Lower lobe of right lung (tissue), 2 donors: ENCODE data around the gene WFDC1. TPM values are rescaled to one million over a fixed set of nuclear protein-coding genes. Genes with fewer than 3 reads are reported as not detected.

Source experiments
- ATAC-seq, 2 donors: fragments of 200-7000 bp; cut with Tn5 transposase; one replicate each; pipeline ENCODE4 v1.9.1; 2020 to 2022; ENCODE audit warnings: mild to moderate bottlenecking in 2 of 2, moderate library complexity in 2 of 2
- DNase-seq: peaks from one replicate; pipeline ENCODE4 v3.0.0-alpha.2; 2020
- H3K27ac ChIP-seq: fragments of 200-600 bp; one replicate; pipeline ENCODE4 v1.8.0; 2022
- H3K27me3 ChIP-seq: fragments of 200-600 bp; one replicate; pipeline ENCODE4 v1.8.0; 2022; ENCODE audit warnings: low read depth
- H3K36me3 ChIP-seq: fragments of 200-600 bp; one replicate; pipeline ENCODE4 v1.8.0; 2022; ENCODE audit warnings: mild to moderate bottlenecking
- H3K4me1 ChIP-seq: fragments of 200-600 bp; one replicate; pipeline ENCODE4 v1.8.0; 2022
- H3K4me3 ChIP-seq: fragments of 200-600 bp; one replicate; pipeline ENCODE4 v1.8.0; 2022; ENCODE audit warnings: mild to moderate bottlenecking
- H3K9me3 ChIP-seq: fragments of 200-600 bp; one replicate; pipeline ENCODE4 v1.8.0; 2022
- CTCF ChIP-seq: fragments of 200-600 bp; IDR thresholded peaks from one replicate; pipeline ENCODE4 v1.8.0; 2022; ENCODE audit warnings: antibody characterized with exemption, mild to moderate bottlenecking
- intact Hi-C: fragments of 100-400 bp; cut with DNase I; formaldehyde crosslinking; loops from one replicate; pipeline ENCODE4 v1.11.0; 2022
- long read RNA-seq: library from polyadenylated mRNA; unstranded; transcript quantifications from one replicate; pipeline ENCODE4 v2.0.0, GENCODE V29; 2021
- total RNA-seq: library from RNA; stranded (reverse); fragmentation: NEBNext Ultra II Directional; extraction: Animal tissue kit (Norgen Biotek cat#: 25700); gene quantifications from one replicate; pipeline ENCODE4 v1.2.1, GENCODE V29; 2021
- donor health status: DM: no; HTN: yes; CAD: no; lungs with severe emphysema.

The WFDC1 gene
- total RNA-seq, result 18.0 TPM
- long read RNA-seq, transcript WFDC1-201 (7 exons, 1,534 nt), result major isoform, 42 of 53 reads
- long read RNA-seq, partial matches to known transcripts, result 1 of 53 reads
- long read RNA-seq, other reads (novel, unspliced or antisense), result 7 of 53 reads

- Histone ChIP-seq H3K36me3 (no peaks in the 10 kb centered on the region), H3K4me3 (peak within 1 kb of the TSS; percentile 54), H3K27ac (peak within 1 kb of the TSS; percentile 75), H3K27me3 (peaks cover 6% of the 10 kb centered on the region), H3K4me1 (peaks cover 20% of the 10 kb centered on the region), H3K9me3 (no peaks in the 10 kb centered on the region)
- DNase-seq (peak; percentile 51), ATAC-seq (peak; percentile 61 to 64)
- no peak for TF ChIP-seq CTCF
- intact Hi-C loops, result no loop called here
These were observed at the start of gene WFDC1 for GRCh38 chr16:84294531-84295142. TSS of gene WFDC1 (plus strand) at chr16:84294878. CDS start at chr16:84294972, 94 bp downstream.

GRCh38 chr16:84245956-84246678 lies 48.6 kb upstream of the WFDC1 start:
- H3K4me1 ChIP-seq, result no peaks in the 10 kb centered on the region
- no peak for DNase-seq
- H3K36me3 ChIP-seq, result no peaks in the 10 kb centered on the region
- no peaks in the 10 kb centered on the region for H3K27me3 ChIP-seq
- intact Hi-C loops, result no loop called here
- no peaks in the 10 kb centered on the region for H3K9me3 ChIP-seq
- no peak overlapping the region for H3K27ac ChIP-seq
- no peak overlapping the region for H3K4me3 ChIP-seq
- ATAC-seq, result no peak
- TF ChIP-seq CTCF, result no peak

- H3K27me3 ChIP-seq, result no peaks in the 10 kb centered on the region
- H3K4me3 ChIP-seq, result no peak overlapping the region
- no peaks in the 10 kb centered on the region for H3K36me3 ChIP-seq
- intact Hi-C loops, result no loop called here
- H3K27ac ChIP-seq, result no peak overlapping the region
- no peaks in the 10 kb centered on the region for H3K4me1 ChIP-seq
- DNase-seq (no peak), ATAC-seq (no peak)
- TF ChIP-seq CTCF, result no peak
- H3K9me3 ChIP-seq, result no peaks in the 10 kb centered on the region
These were observed 48.0 kb upstream of the WFDC1 start for GRCh38 chr16:84246679-84247077.

- Histone ChIP-seq H3K4me3 (no peak overlapping the region), H3K4me1 (no peaks in the 10 kb centered on the region), H3K36me3 (no peaks in the 10 kb centered on the region), H3K9me3 (no peaks in the 10 kb centered on the region), H3K27me3 (no peaks in the 10 kb centered on the region), H3K27ac (no peak overlapping the region)
- DNase-seq (no peak), ATAC-seq (no peak)
- TF ChIP-seq CTCF, result no peak
- intact Hi-C loops, result no loop called here
These were observed 47.3 kb upstream of the WFDC1 start for GRCh38 chr16:84247331-84247730.

- intact Hi-C loops, result no loop called here
- no peak for ATAC-seq
- no peak for TF ChIP-seq CTCF
These were observed 46.8 kb upstream of the WFDC1 start for GRCh38 chr16:84247844-84248243.

More at GRCh38 chr16:84247844-84248243, 46.8 kb upstream of the WFDC1 start:
- no peaks in the 10 kb centered on the region for H3K36me3 ChIP-seq
- DNase-seq, result no peak
- H3K9me3 ChIP-seq, result no peaks in the 10 kb centered on the region
- H3K4me3 ChIP-seq, result no peak overlapping the region
- no peaks in the 10 kb centered on the region for H3K27me3 ChIP-seq
- H3K27ac ChIP-seq, result no peak overlapping the region
- no peaks in the 10 kb centered on the region for H3K4me1 ChIP-seq
